ENCODE results near the gene GSN.

GSN gene

GRCh38 chr9:121367306-121368137 is 99.6 kb downstream of the GSN start:
- TF ChIP-seq, protein P1, sequence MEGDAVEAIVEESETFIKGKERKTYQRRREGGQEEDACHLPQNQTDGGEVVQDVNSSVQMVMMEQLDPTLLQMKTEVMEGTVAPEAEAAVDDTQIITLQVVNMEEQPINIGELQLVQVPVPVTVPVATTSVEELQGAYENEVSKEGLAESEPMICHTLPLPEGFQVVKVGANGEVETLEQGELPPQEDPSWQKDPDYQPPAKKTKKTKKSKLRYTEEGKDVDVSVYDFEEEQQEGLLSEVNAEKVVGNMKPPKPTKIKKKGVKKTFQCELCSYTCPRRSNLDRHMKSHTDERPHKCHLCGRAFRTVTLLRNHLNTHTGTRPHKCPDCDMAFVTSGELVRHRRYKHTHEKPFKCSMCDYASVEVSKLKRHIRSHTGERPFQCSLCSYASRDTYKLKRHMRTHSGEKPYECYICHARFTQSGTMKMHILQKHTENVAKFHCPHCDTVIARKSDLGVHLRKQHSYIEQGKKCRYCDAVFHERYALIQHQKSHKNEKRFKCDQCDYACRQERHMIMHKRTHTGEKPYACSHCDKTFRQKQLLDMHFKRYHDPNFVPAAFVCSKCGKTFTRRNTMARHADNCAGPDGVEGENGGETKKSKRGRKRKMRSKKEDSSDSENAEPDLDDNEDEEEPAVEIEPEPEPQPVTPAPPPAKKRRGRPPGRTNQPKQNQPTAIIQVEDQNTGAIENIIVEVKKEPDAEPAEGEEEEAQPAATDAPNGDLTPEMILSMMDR (conservative IDR thresholded peaks at IDR 0.05) = no peak
- TF ChIP-seq ZFX (IDR thresholded peaks at IDR 0.05) = no peak
- no peak overlapping the region for H3K27ac ChIP-seq

DNA sequence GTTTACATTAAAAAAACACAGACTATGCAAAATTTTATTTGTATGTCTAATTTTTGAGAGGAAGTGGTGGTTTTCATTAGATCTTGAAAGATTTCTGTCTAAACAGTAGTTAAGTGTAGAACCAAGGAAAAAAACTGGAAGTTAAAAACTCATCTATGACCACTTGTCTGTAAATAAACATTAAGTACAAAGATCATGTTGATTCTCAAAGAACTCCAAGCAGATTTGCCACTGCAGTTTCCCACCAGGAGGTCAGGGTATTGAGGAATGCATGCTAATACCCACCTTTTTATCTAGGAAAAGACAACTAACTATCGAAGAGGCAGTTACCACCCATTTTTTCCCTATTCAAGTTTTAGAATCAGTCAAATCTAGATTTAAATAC is 100.2 kb downstream of the GSN start:
- H3K27ac ChIP-seq = no peak overlapping the region
- TF ChIP-seq ZFX (IDR thresholded peaks at IDR 0.05) = no peak
- TF ChIP-seq, protein P1 (conservative IDR thresholded peaks at IDR 0.05) = no peak

- TF ChIP-seq ZFX (IDR thresholded peaks at IDR 0.05) = no peak
- TF ChIP-seq, protein P1 (conservative IDR thresholded peaks at IDR 0.05) = no peak
- H3K27ac ChIP-seq = no peak overlapping the region
Observed at GRCh38 chr9:121368745-121369144, 100.8 kb downstream of the GSN start.

DNA sequence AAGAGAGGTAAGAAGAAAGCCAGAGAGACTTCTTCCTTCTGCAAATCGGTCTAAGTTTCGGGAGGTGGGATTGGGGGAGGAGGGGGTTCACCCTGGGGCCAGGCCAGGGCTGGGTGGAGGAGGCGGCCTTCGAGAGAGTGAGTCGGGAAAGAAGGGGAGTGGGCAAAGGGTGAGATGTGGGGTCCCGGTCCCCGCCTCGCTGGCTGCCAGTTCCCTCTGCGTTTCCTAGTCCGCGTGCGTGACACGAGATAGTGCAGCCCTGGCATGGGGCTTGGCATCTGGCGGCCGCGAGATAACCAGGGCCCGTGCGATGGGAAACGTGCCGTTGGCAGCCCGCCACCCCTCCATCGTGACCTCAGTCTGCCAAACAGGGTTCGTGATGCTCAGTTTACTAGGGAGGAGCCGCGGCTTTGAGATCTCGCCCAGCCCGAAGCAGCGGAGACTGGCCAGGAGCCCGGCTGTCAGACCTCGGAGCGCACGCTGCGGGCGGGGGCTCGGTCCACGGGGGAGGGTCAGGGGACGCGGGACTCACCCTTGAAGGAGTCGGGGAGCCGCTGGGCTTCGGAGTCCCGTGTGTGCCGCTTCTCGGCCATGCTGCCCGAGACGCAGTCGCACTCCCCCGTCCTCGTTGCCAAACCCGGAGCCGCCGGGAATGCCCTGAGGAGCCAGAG is 101.8 kb downstream of the GSN start, which contains the start of gene STOM:
STOM (minus strand) TSS at position 656 of the 671 bp plus-strand sequence; CDS start at position 593, 63 bp downstream.
- TF ChIP-seq ZFX (IDR thresholded peaks at IDR 0.05) = no peak
- TF ChIP-seq, protein P1 (conservative IDR thresholded peaks at IDR 0.05) = no peak
- peak within 1 kb of the TSS; percentile 57 for H3K27ac ChIP-seq

- H3K27ac ChIP-seq = no peak overlapping the region
- TF ChIP-seq, protein P1 (conservative IDR thresholded peaks at IDR 0.05) = no peak
- TF ChIP-seq ZFX (IDR thresholded peaks at IDR 0.05) = no peak
Observed at GRCh38 chr9:121371495-121372061, 103.6 kb downstream of the GSN start.

- H3K27ac ChIP-seq = no peak overlapping the region; the same call in 1 of the 2 replicates
Observed at GRCh38 chr9:121372239-121373010, 104.5 kb downstream of the GSN start.

More at GRCh38 chr9:121372239-121373010, 104.5 kb downstream of the GSN start:
- TF ChIP-seq ZFX (IDR thresholded peaks at IDR 0.05) = no peak
- TF ChIP-seq, protein P1 (conservative IDR thresholded peaks at IDR 0.05) = no peak

Measured in C4-2B (cell line).